ENCODE results near the gene EPHA3. TPM values are rescaled to one million over a fixed set of nuclear protein-coding genes. Genes with fewer than 3 reads are reported as not detected.

Gene EPHA3
- polyA plus RNA-seq, 1 donor from 2014 or later = 33.0 TPM

GRCh38 chr3:89280301-89280700, 172.9 kb downstream of the EPHA3 start:
- no peaks in the 10 kb centered on the region for H4K20me1 ChIP-seq (ENCODE audit: insufficient read depth)
- H3K4me2 ChIP-seq (ENCODE audit: low read length) = no peak overlapping the region
- H3K9me2 ChIP-seq (ENCODE audit: insufficient read depth, low read length) = no peaks in the 10 kb centered on the region
- H3F3A ChIP-seq (ENCODE audit: insufficient read depth, low read length, poor library complexity, severe bottlenecking) = peaks cover 3% of the 10 kb centered on the region
- no peak overlapping the region for H3K4me3 ChIP-seq (ENCODE audit: low read length)
- H3K27ac ChIP-seq (ENCODE audit: low read length) = no peak overlapping the region
- no peaks in the 10 kb centered on the region for H3K79me2 ChIP-seq (replicated peaks; ENCODE audit: insufficient read depth, low read length)
- TF ChIP-seq MXI1 (conservative IDR thresholded peaks at IDR 0.05; ENCODE audit: poor library complexity, severe bottlenecking) (no peak), EZH2 (IDR thresholded peaks at IDR 0.05; ENCODE audit: borderline replicate concordance, insufficient read depth, low read length, poor library complexity, severe bottlenecking) (no peak), SMC3 (conservative IDR thresholded peaks at IDR 0.05; ENCODE audit: poor library complexity) (no peak), EP300 (conservative IDR thresholded peaks at IDR 0.05; ENCODE audit: poor library complexity, severe bottlenecking) (no peak), RAD21 (conservative IDR thresholded peaks at IDR 0.05) (no peak), TAF1 (IDR thresholded peaks at IDR 0.05; ENCODE audit: low read depth) (no peak), POLR2AphosphoS5 (IDR thresholded peaks at IDR 0.05) (no peak), REST (IDR thresholded peaks at IDR 0.05; ENCODE audit: borderline replicate concordance) (no peak), CTCF (IDR thresholded peaks at IDR 0.05; ENCODE audit: poor library complexity, severe bottlenecking) (no peak)
- no peaks in the 10 kb centered on the region for H3K9me3 ChIP-seq (ENCODE audit: low read length)
- no peak overlapping the region for H2AFZ ChIP-seq (ENCODE audit: low read depth, low read length)
- no peaks in the 10 kb centered on the region for H3K27me3 ChIP-seq (ENCODE audit: insufficient read depth, low read depth, low read length)
- H3K36me3 ChIP-seq (ENCODE audit: insufficient read depth, low read length) = no peaks in the 10 kb centered on the region
- no peak overlapping the region for H3K9ac ChIP-seq (ENCODE audit: low read length)

- Histone ChIP-seq H3K9me3 (ENCODE audit: low read length) (no peaks in the 10 kb centered on the region), H3K4me2 (ENCODE audit: low read length) (no peak overlapping the region), H3K79me2 (replicated peaks; ENCODE audit: insufficient read depth, low read length) (no peaks in the 10 kb centered on the region), H3K27ac (ENCODE audit: low read length) (no peak overlapping the region), H2AFZ (ENCODE audit: low read depth, low read length) (no peak overlapping the region), H3K4me3 (ENCODE audit: low read length) (no peak overlapping the region), H3K27me3 (ENCODE audit: insufficient read depth, low read depth, low read length) (no peaks in the 10 kb centered on the region), H4K20me1 (ENCODE audit: insufficient read depth) (no peaks in the 10 kb centered on the region), H3F3A (ENCODE audit: insufficient read depth, low read length, poor library complexity, severe bottlenecking) (peaks cover 3% of the 10 kb centered on the region), H3K9ac (ENCODE audit: low read length) (no peak overlapping the region), H3K36me3 (ENCODE audit: insufficient read depth, low read length) (no peaks in the 10 kb centered on the region), H3K9me2 (ENCODE audit: insufficient read depth, low read length) (no peaks in the 10 kb centered on the region)
- TF ChIP-seq RAD21 (conservative IDR thresholded peaks at IDR 0.05) (no peak), EZH2 (IDR thresholded peaks at IDR 0.05; ENCODE audit: borderline replicate concordance, insufficient read depth, low read length, poor library complexity, severe bottlenecking) (no peak), CTCF (IDR thresholded peaks at IDR 0.05; ENCODE audit: poor library complexity, severe bottlenecking) (no peak), SMC3 (conservative IDR thresholded peaks at IDR 0.05; ENCODE audit: poor library complexity) (no peak), EP300 (conservative IDR thresholded peaks at IDR 0.05; ENCODE audit: poor library complexity, severe bottlenecking) (no peak), REST (IDR thresholded peaks at IDR 0.05; ENCODE audit: borderline replicate concordance) (no peak), TAF1 (IDR thresholded peaks at IDR 0.05; ENCODE audit: low read depth) (no peak), MXI1 (conservative IDR thresholded peaks at IDR 0.05; ENCODE audit: poor library complexity, severe bottlenecking) (no peak), POLR2AphosphoS5 (IDR thresholded peaks at IDR 0.05) (no peak)
Observed at GRCh38 chr3:89280822-89281365, 173.5 kb downstream of the EPHA3 start.
